Central memory CD4-positive, alpha-beta T cell (primary cell): ENCODE results near the gene ZCCHC9.
"Not testable (repeated sequence)": the region's sequence is repeated elsewhere in the genome, so short reads cannot be mapped to it uniquely, and the experiment has no call there.

Experiments used
- DNase-seq: peaks from one replicate; pipeline ENCODE4 v3.0.0; 2022
- total RNA-seq, 3 experiments: gene quantifications; one replicate each; lab custom pipeline; 2026; lab: John Stamatoyannopoulos, UW

Gene ZCCHC9, protein sequence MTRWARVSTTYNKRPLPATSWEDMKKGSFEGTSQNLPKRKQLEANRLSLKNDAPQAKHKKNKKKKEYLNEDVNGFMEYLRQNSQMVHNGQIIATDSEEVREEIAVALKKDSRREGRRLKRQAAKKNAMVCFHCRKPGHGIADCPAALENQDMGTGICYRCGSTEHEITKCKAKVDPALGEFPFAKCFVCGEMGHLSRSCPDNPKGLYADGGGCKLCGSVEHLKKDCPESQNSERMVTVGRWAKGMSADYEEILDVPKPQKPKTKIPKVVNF
- 26.6 to 32.8 (median 31.8) reads per million in 3 experiments for total RNA-seq

DNA sequence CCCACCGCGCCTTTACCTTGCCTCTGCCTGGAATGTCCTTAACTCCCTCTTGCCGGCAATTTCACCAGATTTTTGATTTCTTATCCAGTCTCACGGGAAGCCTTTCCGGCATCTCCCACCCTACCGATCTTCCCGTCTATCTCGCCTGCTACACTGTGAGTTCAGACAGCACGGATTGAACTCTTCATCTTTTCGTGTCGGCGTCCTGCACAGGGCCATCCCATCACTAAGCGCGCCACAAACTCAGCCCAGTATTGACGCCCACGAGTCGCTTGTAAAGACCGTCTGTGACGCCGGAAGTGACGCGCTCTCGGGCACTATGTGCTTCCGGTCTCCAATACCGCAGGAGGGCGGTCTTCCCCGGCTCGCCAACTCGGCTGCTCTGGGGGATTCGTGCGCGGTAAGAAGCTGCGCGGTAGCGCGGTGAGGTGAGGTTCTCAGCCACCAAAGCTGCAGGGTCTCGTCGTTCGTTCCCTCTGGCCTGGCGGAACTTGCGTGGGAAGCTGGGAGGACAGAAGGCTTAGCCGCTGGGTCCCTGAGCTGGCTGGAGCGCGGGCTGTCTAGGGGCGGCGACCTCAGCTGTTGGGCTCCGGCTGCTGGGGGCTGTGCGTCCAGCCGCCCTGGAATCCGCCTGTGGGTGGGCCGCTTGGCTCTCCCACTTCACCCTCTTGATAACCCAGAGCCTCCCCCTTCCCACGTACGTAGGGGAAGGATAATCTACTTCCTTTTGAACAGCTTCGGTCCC is at the start of gene ZCCHC9:
Gene ZCCHC9 (plus strand): TSS at position 317 of the 745 bp plus-strand sequence. CDS start 3,171 bp downstream, outside the sequence.
- DNase-seq, result peak; percentile 91

DNA sequence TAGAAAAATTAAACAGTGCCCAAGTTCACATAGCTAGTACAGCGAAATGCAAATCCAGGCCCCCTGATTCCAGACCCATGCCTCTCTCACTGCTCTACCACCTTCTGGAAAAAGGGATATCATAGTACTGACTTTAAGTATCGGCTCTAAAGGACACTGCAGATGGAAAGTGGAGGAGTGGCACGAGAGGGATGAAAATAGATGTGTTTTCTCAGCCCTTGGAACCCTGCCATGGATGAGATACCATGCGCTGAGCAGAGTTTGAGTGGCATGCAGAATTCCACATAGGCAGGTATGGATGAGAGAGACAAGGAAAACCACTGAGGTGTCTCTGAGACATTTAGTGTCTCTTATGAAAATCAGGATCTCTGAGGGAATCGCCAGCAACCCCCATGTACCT is 49.5 kb upstream of the ZCCHC9 start:
- DNase-seq, result no peak

DNA sequence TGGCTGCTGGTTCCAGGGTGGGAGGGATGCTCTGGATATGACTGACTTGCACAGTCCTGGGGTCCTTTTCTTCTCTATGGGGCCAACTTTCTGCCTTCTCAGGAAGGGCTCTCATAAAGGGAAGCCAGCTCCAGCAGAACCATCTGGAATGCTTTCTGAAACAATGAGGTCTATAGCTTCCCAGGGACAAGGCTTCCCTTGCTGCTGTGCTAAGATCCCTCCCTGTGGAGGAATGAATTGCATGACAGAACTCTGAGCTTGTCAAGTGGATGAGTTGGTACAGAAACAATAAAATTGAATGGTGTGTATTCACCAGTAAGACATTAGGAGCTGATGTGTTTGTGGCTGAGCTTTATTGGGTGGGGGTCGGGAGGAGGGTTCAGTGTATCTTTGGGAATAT is 48.5 kb upstream of the ZCCHC9 start:
- DNase-seq, result no peak

DNA sequence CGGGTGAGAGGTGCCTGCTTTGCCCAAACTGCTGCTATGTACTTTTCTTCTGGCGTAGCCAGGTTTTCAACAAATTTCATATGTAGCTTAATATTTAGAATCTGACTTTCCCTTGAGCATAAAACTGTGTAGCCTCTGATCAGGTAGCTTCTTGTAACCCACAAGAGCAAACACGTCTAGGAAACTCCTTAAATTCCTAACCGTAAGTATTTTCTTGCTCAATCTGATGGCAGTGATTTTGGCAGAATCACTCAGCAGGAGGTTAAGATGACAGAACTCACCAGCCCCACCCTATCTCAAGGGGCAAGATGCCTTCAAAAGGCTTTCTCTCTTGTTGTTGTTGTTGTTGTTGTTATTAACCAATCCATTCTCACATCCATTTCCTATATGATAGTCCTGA is 47.5 kb upstream of the ZCCHC9 start:
- no peak for DNase-seq

DNA sequence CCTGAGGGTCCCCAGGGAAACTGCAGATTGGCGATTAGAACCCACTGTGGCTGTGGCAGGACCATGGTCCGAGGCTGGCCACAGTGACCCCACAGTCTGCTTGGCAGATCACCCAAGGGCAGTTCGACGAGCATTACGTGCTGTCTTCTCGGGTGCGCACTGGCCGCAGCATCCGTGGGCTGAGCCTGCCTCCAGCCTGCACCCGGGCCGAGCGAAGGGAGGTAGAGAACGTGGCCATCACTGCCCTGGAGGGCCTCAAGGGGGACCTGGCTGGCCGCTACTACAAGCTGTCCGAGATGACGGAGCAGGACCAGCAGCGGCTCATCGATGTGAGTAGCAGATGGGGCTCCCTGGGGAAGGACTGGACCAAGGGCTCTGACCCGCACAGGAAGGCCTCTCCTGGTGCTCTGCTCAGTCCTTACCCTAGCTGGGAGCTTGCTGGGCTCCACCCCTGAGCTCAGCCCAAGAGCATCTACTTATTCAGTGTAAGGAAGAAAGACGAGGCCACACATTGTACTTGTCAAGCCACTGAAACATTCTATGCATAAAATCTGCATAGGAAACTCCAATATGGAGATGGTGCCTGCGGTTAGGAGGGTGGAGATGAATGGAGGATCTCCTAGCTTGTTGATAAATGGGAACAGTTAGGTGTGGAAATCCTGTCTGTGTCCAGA is 46.4 kb upstream of the ZCCHC9 start:
- no peak for DNase-seq

DNA sequence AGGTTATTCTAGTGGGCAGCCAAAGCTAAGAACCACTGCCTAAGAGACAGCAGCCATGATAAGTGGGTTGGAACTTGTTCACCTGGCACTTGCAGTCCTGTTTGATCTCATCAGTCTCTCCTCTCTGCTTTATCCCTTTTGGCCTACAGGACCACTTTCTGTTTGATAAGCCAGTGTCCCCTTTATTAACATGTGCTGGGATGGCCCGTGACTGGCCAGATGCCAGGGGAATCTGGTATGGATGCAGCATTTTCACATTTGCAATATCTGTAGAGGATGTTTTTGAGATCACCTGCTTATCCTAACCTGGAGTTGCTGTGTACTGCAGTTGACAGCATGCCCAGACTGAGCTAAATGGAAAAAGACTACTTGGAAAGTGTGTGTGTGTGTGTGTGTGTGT is 44.6 kb upstream of the ZCCHC9 start:
- no peak for DNase-seq

DNA sequence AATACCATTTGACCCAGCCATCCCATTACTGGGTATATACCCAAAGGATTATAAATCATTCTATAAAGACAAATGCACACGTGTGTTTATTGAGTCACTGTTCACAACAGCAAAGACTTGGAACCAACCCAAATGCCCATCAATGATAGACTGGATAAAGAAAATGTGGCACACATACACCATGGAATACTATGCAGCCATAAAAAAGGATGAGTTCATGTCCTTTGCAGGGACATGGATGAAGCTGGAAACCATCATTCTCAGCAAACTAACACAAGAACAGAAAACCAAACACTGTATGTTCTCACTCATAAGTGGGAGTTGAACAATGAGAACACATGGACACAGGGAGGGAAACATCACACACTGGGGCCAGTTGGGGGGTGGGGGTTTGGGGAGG is 38.6 kb upstream of the ZCCHC9 start:
- not testable (repeated sequence) for DNase-seq

DNA sequence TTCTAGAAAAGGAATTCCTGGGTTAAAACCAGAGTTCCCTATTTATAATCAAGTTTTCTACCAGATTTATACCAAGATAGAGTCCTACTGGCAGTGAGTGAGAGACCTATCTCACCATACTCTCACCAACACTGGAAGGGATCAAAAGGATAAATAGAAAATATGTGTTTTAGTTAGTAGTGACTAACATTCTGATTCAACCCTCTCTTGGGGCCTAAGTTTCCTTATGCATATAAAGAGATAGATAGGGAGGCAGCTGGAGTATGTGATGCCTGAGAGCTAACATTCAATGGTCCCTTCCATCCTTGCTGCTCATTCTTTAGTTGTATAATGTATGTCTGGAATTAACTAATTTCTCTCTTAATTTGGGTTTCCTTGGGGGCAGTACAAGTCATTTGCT is 36.3 kb upstream of the ZCCHC9 start:
- no peak for DNase-seq

DNA sequence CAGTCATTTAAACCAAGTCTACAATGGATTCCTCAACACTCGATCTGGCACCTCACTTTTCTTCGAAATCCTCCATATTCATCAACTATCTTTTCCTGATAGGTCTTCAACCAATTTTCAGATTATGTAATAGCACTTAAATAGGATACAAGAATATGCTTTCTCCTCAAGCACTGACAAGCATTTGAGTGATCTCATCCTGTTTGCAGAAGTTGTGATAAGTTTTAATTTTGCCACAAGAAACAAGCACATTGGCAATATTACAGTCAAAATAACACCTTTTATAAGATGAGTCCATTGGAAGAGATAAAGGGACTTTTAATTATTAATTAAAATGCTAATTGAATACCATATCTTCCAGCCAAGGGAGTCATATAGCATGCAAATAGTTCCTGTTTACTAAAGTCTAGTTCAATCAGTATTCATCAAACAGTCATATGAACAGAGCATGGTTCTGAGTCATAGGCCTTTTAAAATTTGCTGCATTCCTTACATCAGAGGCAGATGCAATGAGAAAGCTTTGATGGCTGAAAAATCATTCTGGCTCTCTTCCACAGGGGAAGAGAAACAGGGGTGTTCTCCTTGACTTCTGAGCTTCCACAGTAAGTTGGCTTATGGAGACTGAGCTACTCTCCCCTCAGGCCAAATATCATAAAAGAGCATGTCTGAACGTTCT is 32.7 kb upstream of the ZCCHC9 start:
- no peak for DNase-seq

DNA sequence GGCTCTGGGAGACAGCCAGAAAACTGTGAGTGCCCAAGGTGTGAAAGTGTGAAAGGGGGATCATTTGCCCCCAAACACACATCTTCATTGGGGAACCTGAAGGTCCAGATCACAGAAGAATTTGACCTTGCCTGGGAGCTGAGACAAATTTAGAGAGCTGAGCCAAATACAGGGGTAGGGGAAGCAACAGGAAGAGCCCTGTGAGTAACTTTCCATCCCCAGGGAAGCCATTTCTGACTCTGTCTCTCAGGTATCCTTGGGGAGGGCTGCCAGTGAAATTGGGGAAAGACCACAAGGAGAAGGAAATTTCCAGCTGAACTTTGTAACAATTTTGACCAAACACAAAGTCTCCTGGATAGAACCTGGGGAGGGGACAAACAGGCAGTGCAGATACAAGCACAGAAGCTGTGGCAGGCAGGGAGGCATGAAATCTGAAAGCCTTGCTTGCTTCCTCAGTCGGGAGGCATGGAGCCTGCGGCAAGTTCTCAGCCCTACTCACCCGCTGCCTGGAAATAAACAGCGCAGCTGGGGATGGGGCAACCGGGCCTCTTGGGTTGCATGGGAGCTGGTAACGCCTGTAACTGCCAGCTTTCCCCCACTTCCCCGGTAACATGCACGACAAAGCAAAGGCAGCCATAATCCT is 31.5 kb upstream of the ZCCHC9 start:
- DNase-seq, result no peak

DNA sequence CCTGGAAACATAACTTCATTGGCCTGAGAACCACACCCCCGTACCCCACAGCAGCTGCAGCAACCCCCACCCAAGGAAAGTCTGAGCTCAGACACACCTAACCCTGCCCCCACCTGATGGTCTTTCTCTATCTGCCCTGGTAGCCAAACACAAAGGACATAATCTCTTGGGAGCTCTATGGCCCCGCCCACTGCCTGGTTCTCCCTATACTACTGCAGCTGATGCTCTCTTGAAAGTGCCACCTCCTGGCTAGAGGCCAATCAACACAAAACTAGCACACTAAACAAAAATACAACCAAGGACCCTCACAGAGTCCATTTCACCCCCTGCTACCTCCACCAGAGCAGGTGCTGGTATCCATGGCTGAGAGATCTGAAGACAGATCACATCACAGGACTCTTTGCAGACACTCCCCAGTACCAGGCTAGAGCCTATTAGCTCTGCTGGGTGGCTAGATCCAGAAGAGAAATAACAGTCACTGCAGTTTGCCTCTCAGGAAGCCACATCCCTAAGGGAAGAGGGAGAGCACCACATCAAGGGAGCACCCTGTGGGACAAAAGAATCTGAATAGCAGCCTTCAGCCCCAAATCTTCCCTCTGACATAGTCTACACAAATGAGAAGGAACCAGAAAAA is 30.9 kb upstream of the ZCCHC9 start:
- not testable (repeated sequence) for DNase-seq

DNA sequence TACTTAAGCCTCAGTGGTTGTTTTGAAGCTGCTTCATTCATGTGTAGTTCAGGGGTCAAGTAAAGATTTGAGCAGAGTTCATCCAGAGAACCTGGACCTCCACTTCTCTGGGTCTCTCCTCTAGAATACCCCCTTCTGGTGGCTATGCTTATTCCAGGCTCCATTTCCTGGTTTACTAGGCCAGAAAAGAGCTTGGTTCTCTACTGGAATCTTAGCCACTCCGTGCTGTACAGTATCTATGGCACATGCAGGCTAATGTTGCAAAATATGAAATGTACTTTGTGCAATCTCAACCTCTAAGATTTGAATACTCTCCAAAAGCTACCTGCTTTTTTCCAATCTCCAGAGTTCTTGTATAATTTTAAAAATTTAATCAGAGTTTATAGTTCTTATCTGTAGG is 17.4 kb upstream of the ZCCHC9 start:
- no peak for DNase-seq

DNA sequence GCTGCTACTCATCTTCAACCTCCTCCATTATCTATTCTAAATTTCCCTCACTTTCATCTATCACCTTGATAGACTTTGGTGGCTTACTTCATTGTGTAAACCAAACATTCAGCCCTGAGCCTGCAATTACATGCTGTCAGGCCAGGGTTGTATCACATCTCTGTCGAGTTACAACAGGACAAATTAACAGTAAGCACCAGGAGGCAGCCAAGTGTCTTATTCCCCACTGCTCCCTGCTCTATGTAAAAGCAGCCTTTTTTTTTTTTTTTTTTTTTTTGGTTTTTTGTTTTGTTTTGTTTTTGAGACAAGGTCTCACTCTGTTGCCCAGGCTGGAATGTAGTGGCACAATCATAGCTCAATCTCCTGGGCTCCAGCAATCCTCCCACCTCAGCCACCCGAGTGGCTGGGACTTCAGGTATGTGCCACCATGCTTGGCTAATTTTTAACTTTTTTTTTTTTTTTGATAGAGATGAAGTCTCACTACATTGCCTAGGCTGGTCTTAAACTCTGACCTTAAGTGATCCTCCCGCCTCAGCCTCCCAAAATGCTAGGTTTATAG is 15.2 kb upstream of the ZCCHC9 start:
- DNase-seq, result no peak

DNA sequence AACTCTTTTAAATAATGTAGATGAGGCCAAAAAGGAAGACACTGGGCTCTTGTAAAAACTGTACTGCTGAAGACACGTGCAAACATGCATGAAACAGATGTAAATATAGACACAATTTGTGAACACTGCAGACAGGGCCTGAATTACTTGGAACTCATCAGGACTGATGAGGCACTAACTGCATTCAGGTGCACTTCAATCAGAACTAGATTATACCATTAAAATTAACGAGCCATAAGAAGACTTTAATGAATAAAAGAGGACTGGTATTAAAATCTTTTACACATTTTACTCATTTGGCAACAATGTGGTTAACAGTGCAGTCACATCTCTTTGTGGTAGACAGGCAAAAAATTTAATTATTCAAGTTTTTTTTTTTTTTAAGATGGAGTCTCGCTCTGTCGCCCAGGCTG is 13.4 kb upstream of the ZCCHC9 start:
- no peak for DNase-seq

DNA sequence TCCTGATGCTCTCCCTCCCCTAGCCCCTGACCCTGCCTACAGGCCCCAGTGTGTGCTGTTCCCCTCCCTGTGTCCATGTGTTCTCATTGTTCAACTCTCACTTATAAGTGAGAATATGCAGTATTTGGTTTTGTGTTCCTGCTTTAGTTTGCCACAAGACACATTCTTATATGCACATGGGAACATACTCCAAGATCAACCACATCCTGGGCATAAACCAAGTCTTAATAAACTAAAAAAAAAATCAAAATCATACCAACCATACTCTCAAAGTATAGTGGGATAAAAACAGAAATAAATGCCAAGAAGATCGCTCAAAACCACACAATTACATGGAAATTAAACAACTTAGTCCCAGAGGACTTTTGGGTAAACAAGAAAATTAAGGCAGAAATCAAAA is 11.2 kb upstream of the ZCCHC9 start:
- DNase-seq, result no peak

DNA sequence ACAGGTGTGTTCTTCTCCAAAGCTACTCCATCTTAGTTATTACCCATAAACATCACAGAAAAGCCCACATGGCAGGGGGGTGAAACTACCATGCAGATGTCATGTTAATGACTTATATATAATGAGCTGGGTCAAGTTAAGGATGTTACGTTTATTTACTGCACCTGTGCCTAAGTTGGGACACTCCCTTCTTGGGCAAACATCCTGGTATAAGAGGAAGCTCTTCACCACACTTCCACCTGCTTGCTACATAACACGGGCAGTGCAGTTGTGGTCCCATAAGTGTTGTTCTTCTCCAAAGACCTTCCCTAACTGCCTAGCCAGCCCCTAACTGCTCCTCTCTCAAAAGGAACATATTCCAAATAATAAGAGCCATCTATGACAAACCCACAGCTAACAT is 9.3 kb upstream of the ZCCHC9 start:
- no peak for DNase-seq

DNA sequence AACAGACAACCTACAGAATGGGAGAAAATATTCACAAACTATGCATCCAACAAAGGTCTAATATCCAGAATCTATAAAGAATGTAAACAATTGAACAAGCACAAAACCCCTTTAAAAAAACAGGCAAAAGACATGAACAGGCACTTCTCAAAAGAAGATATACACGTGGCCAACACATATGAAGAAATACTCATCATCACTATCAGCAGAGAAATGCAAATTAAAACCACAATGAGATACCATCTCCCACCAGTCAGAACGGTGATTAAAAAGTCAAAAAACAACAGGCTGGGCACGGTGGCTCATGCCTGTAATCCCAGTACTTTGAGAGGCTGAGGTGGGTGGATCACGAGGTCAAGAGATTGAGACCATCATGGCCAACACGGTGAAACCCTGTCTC is 7.4 kb upstream of the ZCCHC9 start:
- not testable (repeated sequence) for DNase-seq

DNA sequence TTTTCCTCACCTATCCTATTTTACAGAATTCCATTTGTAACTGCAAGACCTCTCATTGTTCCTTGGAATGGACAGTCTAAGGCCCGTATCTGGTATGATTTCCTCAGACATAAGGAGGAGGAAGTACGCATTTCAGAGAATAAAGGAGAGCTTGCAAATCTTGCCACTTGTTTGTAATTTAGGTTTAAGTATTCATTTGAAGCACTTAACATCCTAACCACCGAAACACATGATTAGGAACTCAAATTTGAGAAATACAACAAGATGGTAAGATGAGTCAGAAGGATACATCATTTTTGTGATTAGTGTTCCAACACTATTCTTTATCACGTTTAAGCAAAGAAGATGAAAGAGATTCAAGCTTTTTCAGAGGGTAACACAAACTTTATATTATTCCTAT is 3.9 kb upstream of the ZCCHC9 start:
- DNase-seq, result no peak

DNA sequence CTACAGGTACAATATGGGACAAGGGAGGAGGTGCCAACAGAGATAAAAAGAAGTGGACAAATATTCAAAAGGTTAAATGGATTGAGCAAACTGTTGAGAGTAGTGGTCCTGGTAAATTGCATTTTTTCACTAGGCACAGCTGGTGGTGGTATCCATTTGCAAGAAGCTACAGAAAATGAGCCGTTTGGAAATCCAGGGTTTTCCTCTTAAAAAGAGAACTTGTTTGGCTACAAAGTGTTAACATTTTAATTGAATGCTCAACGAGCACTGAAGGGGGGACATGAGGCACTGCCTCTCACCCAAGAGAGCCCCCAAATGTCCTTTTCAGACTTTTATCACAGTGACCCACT is 491 bp upstream of the ZCCHC9 start:
- DNase-seq, result no peak

DNA sequence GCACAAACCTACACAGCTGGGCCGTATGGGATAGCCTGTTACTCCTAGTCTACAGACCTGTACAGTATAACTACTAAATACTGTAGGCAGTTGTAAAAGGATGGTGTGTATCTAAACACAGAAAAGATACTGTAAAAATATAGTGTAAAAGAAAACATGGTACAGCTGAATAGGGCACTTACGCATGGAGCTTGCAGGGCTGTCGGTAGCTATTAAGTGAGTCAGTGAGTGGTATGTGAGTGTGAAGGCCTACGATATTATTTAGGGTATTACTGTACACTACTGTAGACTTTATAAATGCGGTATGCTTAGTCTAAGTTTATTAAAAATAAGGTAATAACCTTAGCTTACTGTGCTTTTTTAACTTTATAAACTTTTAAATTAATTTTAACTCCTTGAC is 1.2 kb downstream of the ZCCHC9 start:
- no peak for DNase-seq

DNA sequence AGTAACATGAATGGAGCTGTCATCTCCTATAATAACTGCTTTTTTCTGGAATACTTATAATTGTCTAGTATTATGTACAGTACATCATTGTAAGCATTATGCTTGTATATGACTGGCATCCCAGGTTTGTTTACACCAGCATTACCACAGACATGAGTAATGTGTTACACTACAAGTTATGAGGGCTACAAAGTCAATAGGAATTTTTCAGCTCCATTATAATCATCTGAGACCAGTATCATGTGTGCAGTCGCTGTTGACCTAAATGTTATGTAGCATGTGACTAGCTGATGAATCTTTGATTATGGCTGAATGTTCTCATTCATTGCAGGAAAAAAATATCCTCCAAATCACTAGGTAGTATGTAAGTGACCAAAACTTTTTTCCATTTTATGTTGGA is 2.2 kb downstream of the ZCCHC9 start:
- DNase-seq, result no peak

DNA sequence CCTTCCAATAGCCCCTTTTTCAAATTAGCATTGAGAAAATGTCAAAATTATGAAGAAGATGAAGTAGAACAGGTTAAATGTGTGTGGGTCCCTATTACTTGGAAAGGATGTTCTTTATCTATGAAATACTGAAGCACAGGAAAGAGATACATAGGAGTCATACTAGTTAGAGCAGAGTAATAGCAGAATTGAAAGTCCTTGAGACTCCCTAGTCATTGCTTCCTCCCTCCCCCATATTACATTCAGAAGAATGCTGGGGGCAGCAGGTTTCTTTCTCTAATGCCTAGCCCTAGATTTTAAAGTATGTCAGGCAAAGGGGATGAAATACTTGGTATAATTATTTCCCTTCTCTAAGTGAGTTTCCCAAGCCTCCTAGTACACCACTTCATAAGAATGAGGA is 4.4 kb downstream of the ZCCHC9 start:
- DNase-seq, result no peak
